ENCODE results near the gene BCAN.

Gene BCAN

GRCh38 chr1:156707417-156708217, 65.7 kb downstream of the BCAN start:
- Histone ChIP-seq H3K36me3 (peaks cover 10% of the 10 kb centered on the region), H3K9me3 (ENCODE audit: severe bottlenecking) (no peaks in the 10 kb centered on the region), H3K4me3 (ENCODE audit: low read depth, low read length) (peak overlapping the region; percentile 74), H3K27me3 (ENCODE audit: insufficient read depth, low read depth, severe bottlenecking) (no peaks in the 10 kb centered on the region), H3K27ac (peak overlapping the region; percentile 86)
- peak; percentile 87 for DNase-seq
- no peak for TF ChIP-seq CTCF (IDR thresholded peaks at IDR 0.05; ENCODE audit: low read depth, low read length)

GRCh38 chr1:156708218-156708661, 66.3 kb downstream of the BCAN start:
- no peak for DNase-seq
- no peak overlapping the region for H3K4me3 ChIP-seq (ENCODE audit: low read depth, low read length)
- H3K27ac ChIP-seq, result peak overlapping the region; percentile 86

GRCh38 chr1:156709031-156709430, 67.1 kb downstream of the BCAN start:
- no peak for DNase-seq
- no peak overlapping the region for H3K4me3 ChIP-seq (ENCODE audit: low read depth, low read length)
- H3K9me3 ChIP-seq (ENCODE audit: severe bottlenecking), result no peaks in the 10 kb centered on the region
- peak overlapping the region; percentile 86 for H3K27ac ChIP-seq
- TF ChIP-seq CTCF (IDR thresholded peaks at IDR 0.05; ENCODE audit: low read depth, low read length), result no peak
- H3K36me3 ChIP-seq, result peaks cover 3% of the 10 kb centered on the region; the same call in 1 of the 2 replicates
- H3K27me3 ChIP-seq (ENCODE audit: insufficient read depth, low read depth, severe bottlenecking), result no peaks in the 10 kb centered on the region

More at GRCh38 chr1:156708218-156708661, 66.3 kb downstream of the BCAN start:
- Histone ChIP-seq H3K36me3 (peaks cover 7% of the 10 kb centered on the region), H3K9me3 (ENCODE audit: severe bottlenecking) (no peaks in the 10 kb centered on the region), H3K27me3 (ENCODE audit: insufficient read depth, low read depth, severe bottlenecking) (no peaks in the 10 kb centered on the region)
- no peak for TF ChIP-seq CTCF (IDR thresholded peaks at IDR 0.05; ENCODE audit: low read depth, low read length)
